ENCODE results near the gene USP15. TPM values are rescaled to one million over a fixed set of nuclear protein-coding genes. Genes with fewer than 3 reads are reported as not detected.

Gene USP15
- total RNA-seq, 1 experiment from 2014 or later = 36.6 TPM

DNA sequence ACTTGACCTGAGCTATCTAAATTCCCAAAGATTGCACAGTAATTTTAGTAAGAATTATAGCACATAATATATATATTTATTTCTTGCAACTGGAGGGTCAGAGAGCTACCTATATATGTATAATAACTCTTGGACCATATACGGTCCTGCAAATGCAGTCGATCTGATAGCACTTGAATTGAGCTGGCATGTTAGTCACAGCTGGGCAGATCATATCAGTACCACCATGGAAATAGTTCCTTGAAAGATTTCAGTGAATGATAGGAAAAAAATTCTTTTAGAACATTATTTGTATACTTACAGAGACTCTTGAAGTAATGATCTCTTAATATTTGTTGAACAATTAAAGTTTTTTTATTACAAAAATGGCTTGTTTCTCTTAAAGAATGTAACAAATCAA is 111.9 kb downstream of the USP15 start:
- Histone ChIP-seq H3K4me3 (no peak overlapping the region), H3K36me3 (peaks cover 10% of the 10 kb centered on the region), H3K9me3 (replicated peaks) (no peaks in the 10 kb centered on the region; the same call in 1 of the 2 replicates), H3K4me1 (no peaks in the 10 kb centered on the region), H3K27ac (no peak overlapping the region), H3K27me3 (no peaks in the 10 kb centered on the region)
- DNase-seq = no peak

DNA sequence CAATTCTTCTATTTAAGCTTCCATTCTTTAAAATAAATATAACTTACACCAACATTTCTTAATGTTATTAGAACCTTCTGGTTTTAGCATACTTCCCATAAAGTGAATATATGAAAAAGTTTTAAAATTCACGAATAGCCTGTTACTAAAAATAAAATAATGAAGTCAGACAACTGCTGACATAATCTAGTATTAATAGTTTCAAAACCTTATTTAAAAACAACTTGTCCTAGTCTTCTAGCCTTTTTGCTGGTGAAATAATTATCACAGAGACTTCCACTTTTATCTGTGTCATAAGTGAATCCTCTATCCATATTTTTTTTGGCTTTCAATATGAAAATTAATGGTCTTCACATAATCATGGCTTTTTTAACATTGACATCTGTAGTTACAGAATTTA is 112.6 kb downstream of the USP15 start:
- Histone ChIP-seq H3K4me3 (no peak overlapping the region), H3K9me3 (replicated peaks) (no peaks in the 10 kb centered on the region; the same call in 1 of the 2 replicates), H3K36me3 (peaks cover 10% of the 10 kb centered on the region), H3K27me3 (no peaks in the 10 kb centered on the region), H3K4me1 (no peaks in the 10 kb centered on the region), H3K27ac (no peak overlapping the region)
- DNase-seq = no peak

- peak in 1 of 2 experiments; percentile 5 for DNase-seq
- Histone ChIP-seq H3K27me3 (no peaks in the 10 kb centered on the region), H3K4me1 (no peaks in the 10 kb centered on the region), H3K36me3 (peaks cover 7% of the 10 kb centered on the region), H3K27ac (no peak overlapping the region), H3K4me3 (no peak overlapping the region), H3K9me3 (replicated peaks) (no peaks in the 10 kb centered on the region)
Measured at GRCh38 chr12:62375603-62376002, 115.4 kb downstream of the USP15 start.

DNA sequence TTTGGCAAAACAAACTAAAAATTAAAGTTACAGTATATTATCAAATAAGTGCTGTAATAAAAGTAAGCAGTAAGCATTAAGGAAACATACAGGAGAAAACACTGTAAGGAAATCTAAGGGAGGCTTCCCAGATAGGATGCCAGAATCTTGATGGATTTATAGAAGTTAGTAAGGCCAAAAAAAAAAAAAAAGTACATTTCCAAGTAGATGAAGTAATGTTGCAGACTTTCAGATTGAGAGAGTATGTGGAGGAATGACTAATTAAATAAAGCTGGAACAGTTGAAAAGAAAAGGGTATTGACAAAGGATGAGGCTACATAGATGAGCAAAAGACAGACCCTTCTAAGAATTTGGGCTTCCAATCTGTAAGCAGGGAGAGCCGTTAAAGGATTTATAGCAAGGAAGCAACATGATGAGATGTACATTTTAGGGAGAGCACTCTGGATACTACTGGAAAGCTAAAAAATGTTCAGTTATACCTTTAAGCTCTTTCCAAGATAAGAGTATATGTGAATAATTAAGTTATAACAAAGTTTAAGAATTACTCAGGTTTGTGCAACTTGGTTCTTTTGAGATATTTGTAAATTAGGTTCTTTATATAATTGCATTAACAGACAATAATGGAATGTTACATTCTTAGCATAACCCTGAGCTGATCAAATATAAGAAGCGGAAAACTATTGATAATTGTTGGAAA is 119.0 kb downstream of the USP15 start:
- Histone ChIP-seq H3K4me1 (no peaks in the 10 kb centered on the region), H3K4me3 (no peak overlapping the region), H3K9me3 (replicated peaks) (no peaks in the 10 kb centered on the region), H3K27me3 (no peaks in the 10 kb centered on the region), H3K36me3 (no peaks in the 10 kb centered on the region; the same call in 1 of the 2 replicates), H3K27ac (no peak overlapping the region)
- no peak for DNase-seq

DNA sequence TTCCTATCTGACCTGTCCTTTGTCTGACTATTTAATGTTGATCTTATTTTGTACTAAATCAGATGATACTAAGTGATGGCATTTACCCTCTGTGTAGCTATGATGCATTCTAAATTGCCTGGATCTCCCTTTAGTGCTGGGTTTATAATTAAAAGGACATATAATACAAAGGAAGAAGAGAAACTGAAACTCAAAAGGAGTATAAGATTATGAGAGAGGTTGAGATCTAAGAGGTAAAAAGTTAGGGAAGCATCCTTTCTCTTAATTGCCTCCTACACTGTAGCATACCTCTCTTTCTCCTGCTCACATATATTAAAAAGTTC is 119.5 kb downstream of the USP15 start:
- H3K4me1 ChIP-seq = no peaks in the 10 kb centered on the region
- no peaks in the 10 kb centered on the region for H3K9me3 ChIP-seq (replicated peaks)
- no peaks in the 10 kb centered on the region; the same call in 1 of the 2 replicates for H3K36me3 ChIP-seq
- H3K27me3 ChIP-seq = no peaks in the 10 kb centered on the region
- no peak overlapping the region for H3K27ac ChIP-seq
- DNase-seq = no peak
- H3K4me3 ChIP-seq = no peak overlapping the region

- H3K4me1 ChIP-seq = no peaks in the 10 kb centered on the region
- no peak for DNase-seq
- no peak overlapping the region for H3K4me3 ChIP-seq
- no peak overlapping the region for H3K27ac ChIP-seq
- H3K27me3 ChIP-seq = no peaks in the 10 kb centered on the region
- H3K9me3 ChIP-seq (replicated peaks) = no peaks in the 10 kb centered on the region
- H3K36me3 ChIP-seq = peaks cover 8% of the 10 kb centered on the region
Measured at GRCh38 chr12:62382526-62382925, 122.3 kb downstream of the USP15 start.

GRCh38 chr12:62396750-62397149 is 136.5 kb downstream of the USP15 start:
- Histone ChIP-seq H3K4me3 (no peak overlapping the region), H3K27ac (no peak overlapping the region), H3K36me3 (peaks cover 32% of the 10 kb centered on the region), H3K9me3 (replicated peaks) (no peaks in the 10 kb centered on the region), H3K4me1 (no peaks in the 10 kb centered on the region), H3K27me3 (no peaks in the 10 kb centered on the region)
- no peak for DNase-seq

DNA sequence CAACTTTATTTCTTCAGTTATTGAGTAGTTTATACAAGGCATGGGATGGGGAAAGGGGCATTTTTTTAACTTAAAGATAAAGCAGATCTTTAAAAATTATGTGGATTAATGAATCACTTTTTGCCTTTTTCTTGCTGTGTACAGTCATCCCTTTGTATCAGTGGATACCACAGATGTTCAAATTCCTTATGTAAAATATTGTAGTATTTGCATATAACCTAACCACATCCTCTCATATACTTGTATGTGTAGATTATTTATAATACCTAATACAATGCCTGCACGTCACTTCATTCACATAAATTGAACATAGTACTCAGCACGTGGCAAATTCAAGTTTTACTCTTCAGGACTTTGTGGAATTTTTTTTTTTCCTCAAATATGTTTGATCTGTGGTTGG is 139.9 kb downstream of the USP15 start:
- DNase-seq = no peak
- H3K9me3 ChIP-seq (replicated peaks) = no peaks in the 10 kb centered on the region
- no peaks in the 10 kb centered on the region for H3K4me1 ChIP-seq
- no peak overlapping the region for H3K27ac ChIP-seq
- no peak overlapping the region for H3K4me3 ChIP-seq
- H3K27me3 ChIP-seq = no peaks in the 10 kb centered on the region
- peaks cover 28% of the 10 kb centered on the region for H3K36me3 ChIP-seq

GRCh38 chr12:62401631-62402030 is 141.4 kb downstream of the USP15 start:
- Histone ChIP-seq H3K36me3 (peaks cover 29% of the 10 kb centered on the region), H3K4me1 (no peaks in the 10 kb centered on the region), H3K27ac (no peak overlapping the region), H3K9me3 (replicated peaks) (no peaks in the 10 kb centered on the region), H3K27me3 (no peaks in the 10 kb centered on the region), H3K4me3 (no peak overlapping the region)
- DNase-seq = no peak

DNA sequence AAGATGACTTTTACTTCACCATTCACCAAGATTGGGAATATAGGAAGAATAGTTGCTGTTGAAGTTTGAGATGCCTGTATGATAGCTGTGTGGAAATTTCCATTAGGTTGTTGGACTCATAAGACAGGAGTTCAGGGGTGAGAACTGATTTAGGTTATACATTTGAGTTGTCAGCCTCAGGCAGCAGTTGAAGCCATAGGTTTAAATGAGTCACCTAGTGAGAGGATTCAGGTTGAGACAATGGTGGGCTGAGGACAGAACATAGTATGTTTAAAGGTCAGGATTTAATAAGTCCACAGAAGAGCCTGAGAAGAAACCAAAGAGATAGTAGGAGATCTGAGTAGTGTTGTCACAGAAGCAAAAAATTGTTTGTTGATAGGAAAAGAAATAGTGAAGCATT is 142.8 kb downstream of the USP15 start:
- no peak for DNase-seq
- no peaks in the 10 kb centered on the region for H3K9me3 ChIP-seq (replicated peaks)
- no peaks in the 10 kb centered on the region for H3K27me3 ChIP-seq
- no peak overlapping the region for H3K27ac ChIP-seq
- no peaks in the 10 kb centered on the region for H3K4me1 ChIP-seq
- peaks cover 26% of the 10 kb centered on the region for H3K36me3 ChIP-seq
- no peak overlapping the region for H3K4me3 ChIP-seq

DNA sequence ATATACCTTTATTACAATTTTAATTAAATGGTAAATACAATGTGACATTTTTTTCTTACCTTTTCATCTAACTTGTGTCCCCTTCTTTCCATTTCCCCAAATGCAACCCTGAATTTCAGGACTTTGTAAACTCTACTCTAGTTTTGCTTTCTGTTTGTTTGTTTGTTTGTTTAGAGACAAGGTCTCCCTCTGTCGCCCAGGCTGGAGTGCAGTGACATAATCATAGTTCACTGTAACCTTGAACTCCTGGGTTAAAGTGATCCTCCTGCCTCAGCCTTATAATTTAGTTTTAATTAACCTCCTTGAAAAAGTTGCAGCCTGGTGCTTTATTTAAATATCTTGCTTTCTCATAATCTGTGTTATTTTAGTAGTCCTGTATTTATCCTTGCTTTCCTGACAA is 147.4 kb downstream of the USP15 start:
- Histone ChIP-seq H3K4me3 (no peak overlapping the region), H3K9me3 (replicated peaks) (no peaks in the 10 kb centered on the region), H3K36me3 (peaks cover 17% of the 10 kb centered on the region), H3K27ac (no peak overlapping the region), H3K27me3 (no peaks in the 10 kb centered on the region), H3K4me1 (no peaks in the 10 kb centered on the region)
- no peak for DNase-seq

- no peak for DNase-seq
- Histone ChIP-seq H3K27ac (no peak overlapping the region), H3K36me3 (peaks cover 15% of the 10 kb centered on the region), H3K4me3 (no peak overlapping the region), H3K4me1 (no peaks in the 10 kb centered on the region), H3K9me3 (replicated peaks) (no peaks in the 10 kb centered on the region), H3K27me3 (no peaks in the 10 kb centered on the region)
Measured at GRCh38 chr12:62409068-62409467, 148.9 kb downstream of the USP15 start.

- Histone ChIP-seq H3K27me3 (no peaks in the 10 kb centered on the region), H3K36me3 (no peaks in the 10 kb centered on the region), H3K4me1 (no peaks in the 10 kb centered on the region), H3K9me3 (replicated peaks) (no peaks in the 10 kb centered on the region; the same call in 1 of the 2 replicates), H3K4me3 (no peak overlapping the region), H3K27ac (no peak overlapping the region)
- DNase-seq = no peak
Measured at GRCh38 chr12:62414180-62414579, 154.0 kb downstream of the USP15 start.

- Histone ChIP-seq H3K36me3 (no peaks in the 10 kb centered on the region), H3K4me3 (no peak overlapping the region), H3K27ac (no peak overlapping the region), H3K27me3 (peaks cover 3% of the 10 kb centered on the region; the same call in 1 of the 2 replicates), H3K9me3 (replicated peaks) (no peaks in the 10 kb centered on the region), H3K4me1 (no peaks in the 10 kb centered on the region; the same call in 1 of the 2 replicates)
- no peak for DNase-seq
Measured at GRCh38 chr12:62426089-62426488, 165.9 kb downstream of the USP15 start.

DNA sequence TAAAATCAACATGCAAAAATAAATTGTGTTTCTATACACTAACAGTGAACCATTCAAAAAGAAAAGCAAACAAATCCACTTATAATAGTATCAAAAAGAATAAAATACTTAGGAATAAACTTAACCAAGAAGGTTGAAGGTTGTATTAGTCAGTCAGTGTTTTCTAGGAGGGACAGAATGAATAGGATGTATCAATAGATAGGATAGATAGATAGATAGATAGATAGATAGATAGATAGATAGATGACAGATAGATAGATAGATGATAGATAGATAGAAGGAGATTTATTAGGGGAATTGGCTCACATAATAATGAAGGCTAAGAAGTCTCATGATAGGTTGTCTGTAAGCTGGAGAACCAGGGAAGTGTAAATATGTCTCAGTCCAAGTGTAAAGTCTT is 169.3 kb downstream of the USP15 start:
- H3K9me3 ChIP-seq (replicated peaks) = no peaks in the 10 kb centered on the region
- DNase-seq = no peak
- H3K4me3 ChIP-seq = no peak overlapping the region
- no peak overlapping the region for H3K27ac ChIP-seq
- peaks cover 4% of the 10 kb centered on the region; the same call in 1 of the 2 replicates for H3K27me3 ChIP-seq
- H3K36me3 ChIP-seq = no peaks in the 10 kb centered on the region
- no peaks in the 10 kb centered on the region for H3K4me1 ChIP-seq
